Measurements from ENCODE around the gene TCF7L1.
"Not testable (repeated sequence)": the region's sequence is repeated elsewhere in the genome, so short reads cannot be mapped to it uniquely, and the experiment has no call there.

Gene TCF7L1

DNA sequence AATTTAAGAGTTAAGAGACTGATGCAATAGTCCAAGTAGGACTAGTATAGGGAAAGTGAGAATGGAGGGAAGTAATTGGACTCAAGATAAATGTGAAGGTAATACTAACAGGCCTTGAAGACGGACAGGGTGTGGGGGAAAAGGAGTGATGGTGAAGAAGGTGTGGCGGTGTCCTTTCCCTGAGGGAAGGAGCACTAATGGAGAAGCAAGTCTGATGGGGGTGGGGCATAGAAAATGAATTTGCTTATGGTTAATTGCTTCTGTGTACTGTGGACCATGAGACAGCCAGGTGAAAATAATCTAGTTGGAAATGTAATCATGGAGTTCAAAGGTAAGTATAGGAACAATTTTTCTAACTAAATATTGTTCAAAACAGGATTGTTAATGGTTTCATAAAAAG lies 201.7 kb downstream of the TCF7L1 start:
- in situ Hi-C loops (cut with MboI; ENCODE audit: low sequenced_read_pairs) = no loop called here

DNA sequence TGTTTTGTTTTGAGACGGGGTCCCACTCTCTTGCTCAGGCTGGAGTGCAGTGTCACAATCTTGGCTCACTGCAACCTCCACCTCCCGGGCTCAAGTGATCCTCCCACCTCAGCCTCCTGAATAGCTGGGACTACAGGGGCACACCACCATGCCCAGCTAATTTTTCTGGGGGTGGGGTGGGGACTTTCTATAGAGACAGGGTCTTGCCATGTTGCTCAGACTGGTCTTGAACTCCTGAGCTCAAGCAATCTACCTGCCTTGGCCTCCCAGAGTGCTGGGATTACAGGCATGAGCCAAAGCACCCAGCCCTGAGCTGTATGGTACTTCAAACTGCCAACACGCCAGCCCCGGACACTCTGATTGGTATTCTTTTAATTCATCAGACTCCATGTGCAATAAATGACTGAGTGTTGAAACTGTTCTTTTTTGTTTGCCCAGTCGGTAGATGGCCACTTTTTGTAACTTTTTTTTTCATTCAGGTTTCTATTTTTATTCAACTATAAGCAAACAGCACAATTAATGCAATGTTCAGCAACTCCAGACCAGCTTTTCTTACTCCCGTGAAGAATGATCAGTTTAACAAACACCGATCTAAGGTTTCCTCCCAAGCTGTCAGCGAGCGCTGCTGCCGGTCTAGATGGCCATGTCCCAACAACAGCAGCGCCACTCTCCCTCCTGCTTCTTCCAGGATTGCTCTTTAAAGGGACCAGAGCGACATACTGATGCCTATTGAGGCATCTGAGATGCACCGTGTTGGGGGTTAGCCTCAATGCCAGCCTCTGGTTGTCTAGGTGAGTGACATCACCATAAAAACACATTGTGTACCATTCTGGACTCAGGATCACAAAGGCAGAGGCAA lies 207.1 kb downstream of the TCF7L1 start:
- in situ Hi-C loops (cut with MboI; ENCODE audit: low sequenced_read_pairs) = no loop called here

DNA sequence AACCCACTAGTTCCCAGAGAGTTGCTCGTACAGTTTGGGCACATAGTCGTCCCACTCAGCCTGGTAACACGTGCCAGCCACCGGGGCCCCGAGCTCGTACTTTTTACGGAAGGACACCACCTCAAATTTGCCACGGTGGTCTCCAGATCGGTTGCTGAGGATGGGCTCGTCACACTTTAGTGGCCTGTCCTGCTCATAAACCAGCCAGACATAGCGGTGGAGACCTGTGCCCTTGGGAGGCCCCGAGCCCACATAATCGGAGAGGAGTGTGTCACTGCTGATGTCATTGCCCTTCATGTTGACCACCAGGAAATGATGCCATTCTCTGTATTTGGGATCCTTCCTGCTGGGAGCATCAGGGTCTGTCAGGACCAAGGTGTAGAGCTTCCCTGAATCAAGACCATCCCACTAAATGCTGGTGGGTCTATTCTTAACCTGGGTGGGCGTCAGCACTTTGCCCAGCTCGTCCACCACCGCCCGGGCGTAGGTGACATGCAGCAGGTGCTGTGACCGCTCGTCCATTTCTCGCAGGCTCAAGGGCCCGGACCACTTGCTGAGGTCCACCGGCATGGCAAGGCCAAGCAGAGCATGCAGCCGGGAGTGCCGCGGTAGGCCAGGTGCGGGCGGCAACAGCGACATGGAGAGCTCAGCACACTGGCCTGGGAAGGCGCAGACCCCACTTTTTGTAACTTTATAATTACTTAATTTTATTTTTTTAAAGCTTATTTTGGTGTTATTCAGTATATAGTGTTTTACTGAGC lies 208.3 kb downstream of the TCF7L1 start:
- in situ Hi-C loops (cut with MboI; ENCODE audit: low sequenced_read_pairs) = no loop called here

DNA sequence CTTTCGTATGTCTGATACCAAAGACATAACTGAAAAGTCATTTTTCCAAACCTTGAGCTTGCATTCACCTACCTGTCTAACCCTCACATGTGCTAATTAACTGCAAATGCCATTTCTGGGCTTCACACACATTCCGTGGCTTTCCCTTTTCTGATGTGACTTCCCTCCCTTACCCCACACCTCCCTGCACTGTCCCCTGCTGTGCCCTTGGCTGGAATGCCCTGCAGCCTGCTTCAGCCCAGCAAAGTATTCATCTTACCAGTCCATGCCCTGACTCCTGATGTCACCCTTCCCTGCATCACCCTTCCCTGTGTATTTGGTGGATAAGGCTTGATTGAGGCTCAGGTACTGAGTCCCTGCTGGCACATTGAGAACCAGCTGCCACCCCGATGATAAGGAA lies 209.0 kb downstream of the TCF7L1 start:
- in situ Hi-C loops (cut with MboI; ENCODE audit: low sequenced_read_pairs) = no loop called here

DNA sequence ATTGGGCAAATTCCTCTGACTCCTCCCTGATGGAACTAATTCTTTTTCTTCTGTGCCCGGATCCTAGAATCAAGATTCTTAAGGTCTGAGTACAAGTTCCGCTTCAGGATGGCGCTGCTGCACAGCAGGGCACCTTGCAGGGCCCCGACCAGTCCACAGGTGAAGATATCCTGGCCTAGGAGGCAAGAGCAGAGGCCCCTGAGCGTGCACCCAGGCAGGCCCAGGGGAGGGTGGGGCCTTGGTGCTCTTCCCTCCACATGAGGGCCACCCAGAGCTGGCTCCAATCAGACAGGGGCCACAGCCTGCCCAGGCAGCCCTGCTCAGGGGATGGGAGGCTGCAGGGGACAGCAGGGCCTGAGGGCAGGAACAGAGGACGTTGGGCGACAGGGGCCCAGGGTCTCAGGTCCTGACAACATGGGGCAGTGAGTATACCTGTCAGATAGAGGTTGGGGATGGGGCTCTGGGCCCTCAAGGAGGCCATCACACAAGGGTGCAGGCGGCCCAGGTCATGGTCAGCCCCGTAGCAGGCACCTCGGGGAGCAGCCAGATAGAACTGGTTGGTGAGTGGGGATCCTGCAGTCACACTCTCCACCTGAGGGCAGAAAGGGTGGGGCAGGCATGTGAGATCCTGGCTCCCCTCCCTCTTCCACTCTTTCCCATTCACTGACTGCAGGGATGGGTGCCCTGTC lies 210.2 kb downstream of the TCF7L1 start:
- in situ Hi-C loops (cut with MboI; ENCODE audit: low sequenced_read_pairs) = not testable (repeated sequence)

DNA sequence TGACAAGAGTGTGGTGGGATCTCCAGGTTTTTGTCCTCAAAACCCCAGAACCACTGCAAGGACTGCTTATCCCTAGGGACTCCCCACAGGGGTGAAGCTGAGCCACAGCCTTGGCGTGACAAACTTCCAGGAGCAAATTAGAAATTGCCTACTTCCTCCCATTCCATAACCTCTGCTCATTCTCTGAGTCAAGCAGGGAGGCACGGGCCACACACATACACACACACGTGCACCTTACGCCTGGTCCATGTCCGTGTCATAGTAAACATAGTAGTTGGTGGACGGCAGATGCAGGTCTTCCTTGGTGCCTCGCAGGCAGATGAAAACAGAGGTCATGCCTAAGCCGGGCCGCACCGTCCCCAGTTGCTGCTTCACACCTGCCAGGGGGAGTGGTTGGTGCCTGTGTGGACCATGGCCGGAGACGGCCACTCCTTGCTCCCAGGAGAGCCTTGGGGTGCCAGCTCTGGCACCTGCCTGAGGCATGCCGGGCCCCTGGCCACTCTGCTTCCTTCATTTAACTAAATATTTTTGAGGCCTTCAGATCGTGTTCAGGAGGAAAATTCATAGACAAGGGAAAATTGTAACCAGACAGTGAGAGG lies 211.3 kb downstream of the TCF7L1 start:
- in situ Hi-C loops (cut with MboI; ENCODE audit: low sequenced_read_pairs) = no loop called here

DNA sequence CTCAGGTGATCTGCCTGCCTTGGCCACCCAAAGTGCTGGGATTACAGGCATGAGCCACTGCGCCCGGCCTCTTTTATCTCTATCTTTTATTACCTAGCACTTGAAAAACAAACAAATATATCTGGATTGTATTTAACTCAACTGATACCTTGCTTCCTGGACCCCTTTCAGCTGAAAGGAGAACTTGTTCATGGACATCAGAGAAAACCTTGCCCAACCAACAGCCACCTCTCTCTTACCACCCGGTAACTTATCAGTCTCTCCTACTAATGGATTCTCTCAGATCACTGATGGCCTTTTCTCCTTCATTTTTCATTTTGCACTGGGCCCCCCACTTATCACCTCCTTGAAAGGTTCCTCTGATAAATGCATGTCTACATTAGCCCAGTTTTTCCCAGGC lies 214.4 kb downstream of the TCF7L1 start:
- in situ Hi-C loops (cut with MboI; ENCODE audit: low sequenced_read_pairs) = no loop called here

DNA sequence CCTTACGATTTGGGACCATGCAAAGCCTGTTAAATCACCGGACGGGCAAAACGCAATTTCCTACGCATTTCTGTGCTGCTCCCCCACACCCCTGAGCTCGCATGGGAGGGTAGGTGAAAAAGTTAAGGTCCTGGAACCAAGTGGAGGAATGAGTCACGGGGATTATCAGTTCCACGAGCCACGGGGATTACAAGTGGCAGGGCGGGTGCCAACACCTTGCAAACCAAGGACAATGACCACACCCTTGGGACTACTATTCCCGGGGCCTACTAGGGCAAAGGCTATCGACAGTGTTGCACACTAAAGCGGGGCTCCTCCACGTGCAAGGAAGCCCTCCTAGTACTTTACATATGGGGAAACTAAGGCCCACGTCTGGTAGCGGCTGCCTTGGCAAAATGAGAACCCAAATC lies 220.7 kb downstream of the TCF7L1 start:
- in situ Hi-C loops (cut with MboI; ENCODE audit: low sequenced_read_pairs) = no loop called here

DNA sequence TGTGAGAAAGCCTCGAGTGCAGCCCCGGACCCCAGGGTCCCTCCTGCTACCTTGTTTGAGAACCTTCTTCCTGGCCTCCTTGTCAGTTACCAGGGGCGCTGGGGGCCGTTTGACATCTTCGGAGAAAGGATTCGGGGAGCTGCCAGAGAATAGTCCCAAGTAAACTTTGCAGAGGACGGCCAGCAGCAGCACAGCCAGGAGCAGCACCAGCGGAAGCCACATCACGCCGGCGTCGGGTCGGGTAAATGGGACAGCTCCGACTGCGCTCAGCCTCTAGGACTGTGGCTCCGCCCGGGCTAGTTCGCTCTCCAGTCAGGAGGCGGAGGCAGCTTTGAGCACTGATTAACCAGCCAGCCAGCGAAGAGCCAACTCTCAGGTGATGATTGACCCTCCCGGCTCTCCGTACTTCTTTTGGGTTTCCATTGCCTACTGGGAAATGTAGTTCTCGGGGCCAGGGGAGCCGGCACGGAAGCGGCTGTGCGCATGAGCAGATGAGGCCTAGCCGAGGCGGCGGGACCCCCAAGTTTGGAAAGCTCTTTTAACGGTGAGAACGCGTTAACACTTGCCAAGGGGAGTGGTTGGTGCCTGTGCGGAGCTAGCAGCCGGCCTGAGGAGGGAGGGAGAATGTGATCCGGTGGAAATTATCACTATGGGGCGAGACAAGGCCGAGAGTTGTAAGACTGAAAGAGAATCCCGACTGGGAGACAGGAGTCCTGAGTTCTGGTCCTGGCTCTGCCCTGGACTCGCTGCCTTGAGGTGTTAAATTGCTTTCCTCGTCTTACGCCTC lies 221.3 kb downstream of the TCF7L1 start, which contains the start of the genes ELMOD3 and RETSAT:
Gene ELMOD3, plus strand, starts transcription at position 484 of the 787 bp plus-strand sequence. CDS start 2,430 bp downstream, outside the sequence.
Gene RETSAT, minus strand, starts transcription at position 243 of the 787 bp plus-strand sequence. Its CDS starts 21 bp downstream, at position 222.
- in situ Hi-C loops (cut with MboI; ENCODE audit: low sequenced_read_pairs) = no loop called here

DNA sequence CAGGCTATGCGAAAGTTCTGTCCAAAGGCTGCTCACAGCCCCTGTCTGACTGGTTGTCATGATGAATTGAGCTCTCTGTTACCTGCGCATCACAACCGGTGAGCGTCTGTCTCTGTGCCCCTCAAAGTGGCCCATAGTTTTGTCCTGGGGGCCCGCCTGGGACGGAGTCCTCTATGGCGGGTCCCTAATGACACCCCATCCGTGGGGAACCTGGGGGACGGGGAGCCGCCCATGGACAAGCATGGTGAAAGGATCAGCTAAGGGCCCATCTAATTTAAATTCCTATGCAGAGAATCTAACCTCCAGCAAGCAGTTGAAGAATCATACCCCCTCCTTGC lies 221.8 kb downstream of the TCF7L1 start:
- in situ Hi-C loops (cut with MboI; ENCODE audit: low sequenced_read_pairs) = no loop called here

DNA sequence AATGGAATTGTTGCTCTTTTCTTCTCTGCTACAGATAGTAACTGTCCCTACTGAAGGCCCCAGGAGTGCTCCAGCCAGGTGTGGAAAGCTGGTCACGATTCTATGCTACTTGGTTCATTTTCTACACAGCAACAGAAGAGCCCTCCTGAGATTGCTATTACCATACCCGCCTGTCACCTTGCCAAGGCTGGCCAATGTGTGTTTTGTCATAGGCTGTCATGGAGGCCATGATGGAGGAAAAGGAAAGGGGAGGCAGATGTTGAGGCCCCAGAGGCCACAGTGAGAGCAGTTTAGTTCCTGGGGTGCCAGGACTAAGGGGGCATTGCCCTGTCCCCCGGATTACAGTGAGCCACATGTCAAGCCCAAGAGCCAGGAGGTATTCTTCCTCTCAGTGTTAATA lies 222.3 kb downstream of the TCF7L1 start:
- in situ Hi-C loops (cut with MboI; ENCODE audit: low sequenced_read_pairs) = no loop called here

DNA sequence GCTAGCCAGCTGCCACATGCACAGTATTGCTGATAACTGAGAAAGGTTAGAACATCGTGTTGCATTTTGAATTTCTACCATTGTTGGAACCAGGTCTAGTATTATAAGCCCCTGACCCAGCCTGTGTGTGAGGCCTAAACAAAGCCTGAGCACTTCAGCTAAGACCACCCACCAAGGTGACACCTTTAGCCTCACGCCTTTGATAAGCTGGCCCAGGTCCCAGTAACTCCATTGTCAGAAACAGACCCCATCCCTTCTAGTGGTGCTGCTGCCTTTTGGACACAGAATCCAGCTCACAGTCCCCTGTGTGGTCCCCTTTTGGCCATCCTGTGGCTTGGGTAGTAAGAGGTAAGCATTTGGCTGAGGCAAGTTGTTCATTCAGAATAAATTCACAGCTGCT lies 223.0 kb downstream of the TCF7L1 start:
- in situ Hi-C loops (cut with MboI; ENCODE audit: low sequenced_read_pairs) = no loop called here

DNA sequence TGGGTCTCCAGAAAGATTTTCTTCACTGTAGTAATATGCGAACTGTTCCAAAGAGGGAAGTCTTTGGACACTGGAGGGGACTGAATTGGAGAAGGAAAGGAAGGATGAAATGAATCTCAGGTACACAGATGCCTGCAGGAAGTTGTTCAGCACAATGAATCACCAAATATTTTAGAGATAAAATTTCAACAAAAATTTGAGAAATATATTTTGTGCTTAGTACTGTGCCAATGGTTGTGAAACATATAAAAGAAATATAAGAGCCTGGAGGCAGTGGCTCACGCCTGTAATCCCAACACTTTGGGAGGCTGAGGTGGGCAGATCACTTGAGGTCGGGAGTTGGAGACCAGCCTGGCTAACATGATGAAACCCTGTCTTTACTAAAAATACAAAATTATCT lies 224.5 kb downstream of the TCF7L1 start:
- in situ Hi-C loops (cut with MboI; ENCODE audit: low sequenced_read_pairs) = no loop called here
